GOT3 (cell line): ENCODE data around the gene IBSP.

ENCODE experiments used
- DNase-seq: peaks from one replicate; lab custom pipeline; 2025; ENCODE audit warnings: mixed read lengths; lab: John Stamatoyannopoulos, UW

IBSP gene

DNA sequence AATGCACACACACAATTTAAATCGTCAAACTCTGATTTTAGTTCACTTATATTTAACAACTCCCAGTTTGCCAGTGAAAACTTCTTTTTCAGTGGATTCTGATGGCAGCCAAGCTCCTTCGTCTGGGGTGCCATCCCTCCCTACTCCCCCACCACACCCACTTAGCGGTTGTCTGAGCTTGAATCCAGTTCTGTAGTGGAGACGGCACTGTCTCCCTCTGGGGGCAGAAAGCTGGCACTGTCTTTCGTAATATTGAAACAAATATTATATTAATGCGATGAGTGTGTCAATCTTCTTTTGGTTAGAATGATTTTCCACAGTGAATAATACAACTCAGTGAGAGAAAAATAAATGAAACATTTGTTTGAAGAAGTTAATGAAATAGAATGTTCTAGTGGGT lies 38.9 kb downstream of the IBSP start:
- DNase-seq: no peak

DNA sequence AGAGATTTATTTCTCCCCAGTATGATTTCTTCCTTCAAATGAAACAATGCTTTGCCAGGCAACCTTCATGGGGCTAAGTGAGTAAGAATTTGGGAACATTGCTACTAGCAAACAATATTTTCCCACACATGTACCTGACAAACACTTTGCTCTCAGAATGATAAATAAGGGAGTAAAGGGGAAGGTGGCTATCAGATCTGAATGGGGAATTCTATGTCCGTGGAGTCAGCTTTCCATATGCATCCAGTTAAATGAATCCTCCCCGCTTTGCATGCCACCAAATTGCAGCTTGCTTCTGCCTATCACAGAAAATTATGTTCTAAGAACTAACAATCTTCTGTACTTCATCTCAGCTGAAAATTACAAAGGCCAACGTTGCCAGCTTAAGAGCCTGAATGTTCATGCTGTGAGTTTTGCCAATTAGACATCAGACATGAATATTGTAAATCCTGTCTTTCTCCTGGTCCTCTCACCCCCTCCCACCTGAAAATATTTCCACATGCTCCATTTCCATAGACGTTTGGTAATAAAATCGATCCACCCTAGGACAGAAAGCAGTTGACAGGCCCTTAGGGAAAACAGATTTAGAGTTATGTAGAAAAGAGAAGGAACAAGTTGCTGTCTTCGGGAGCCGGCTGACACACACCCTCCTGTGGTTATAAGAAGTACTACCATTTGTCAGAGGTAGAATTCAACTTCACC lies 39.7 kb downstream of the IBSP start:
- no peak for DNase-seq

DNA sequence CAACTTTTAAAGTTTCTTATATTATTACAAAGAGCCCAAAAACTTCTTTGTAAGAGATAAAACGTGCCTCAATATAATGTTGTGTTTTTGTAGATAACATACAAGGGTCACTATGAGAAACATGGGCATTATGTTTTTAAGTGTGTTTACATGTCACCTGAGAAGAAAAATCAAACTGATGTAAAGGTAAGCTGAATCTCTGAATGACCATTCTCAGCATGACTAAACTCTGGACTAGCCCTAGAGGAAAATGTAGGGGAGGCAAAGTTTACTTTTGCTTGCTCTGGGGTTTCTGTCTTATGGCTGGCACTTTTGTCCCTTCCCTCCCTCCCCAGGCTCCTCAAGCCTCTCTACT lies 40.2 kb downstream of the IBSP start:
- no peak for DNase-seq

DNA sequence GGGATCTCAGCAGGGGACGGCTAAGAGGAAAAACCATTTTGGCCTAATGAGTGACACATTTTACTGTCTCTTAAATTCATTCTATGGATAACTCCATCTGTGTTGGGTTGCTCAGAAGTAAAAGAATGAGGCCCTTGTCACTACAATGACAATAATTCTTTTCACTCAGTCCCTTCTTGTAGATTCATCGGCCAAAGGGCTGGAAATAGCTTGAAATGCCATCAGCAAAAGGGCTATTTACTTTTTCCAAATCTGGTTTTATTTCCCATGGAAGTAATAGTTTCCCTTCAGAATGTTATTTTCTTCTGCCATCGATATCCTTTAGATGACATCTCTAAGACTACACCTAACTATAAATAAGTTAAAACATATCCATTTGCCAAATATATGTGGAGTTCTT lies 40.8 kb downstream of the IBSP start:
- DNase-seq: no peak

DNA sequence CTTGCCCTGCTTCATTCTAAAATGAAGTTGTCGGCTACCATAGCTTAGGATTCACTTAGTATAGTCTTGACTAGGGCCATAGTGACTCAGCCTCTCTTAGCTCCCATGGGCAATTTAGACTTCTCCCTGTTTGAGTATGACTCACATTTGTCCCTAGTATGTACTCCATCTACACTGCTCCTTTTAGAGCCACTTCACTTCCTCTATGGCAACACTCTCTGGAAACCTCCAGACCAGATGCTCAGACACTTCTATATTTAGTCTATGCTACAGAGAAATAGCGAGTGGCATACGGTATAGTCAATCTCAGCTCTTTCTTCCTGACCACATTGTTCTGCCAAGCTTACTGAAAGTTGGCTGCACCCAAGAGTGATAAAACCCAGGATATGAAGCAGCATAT lies 44.6 kb downstream of the IBSP start:
- DNase-seq: no peak

DNA sequence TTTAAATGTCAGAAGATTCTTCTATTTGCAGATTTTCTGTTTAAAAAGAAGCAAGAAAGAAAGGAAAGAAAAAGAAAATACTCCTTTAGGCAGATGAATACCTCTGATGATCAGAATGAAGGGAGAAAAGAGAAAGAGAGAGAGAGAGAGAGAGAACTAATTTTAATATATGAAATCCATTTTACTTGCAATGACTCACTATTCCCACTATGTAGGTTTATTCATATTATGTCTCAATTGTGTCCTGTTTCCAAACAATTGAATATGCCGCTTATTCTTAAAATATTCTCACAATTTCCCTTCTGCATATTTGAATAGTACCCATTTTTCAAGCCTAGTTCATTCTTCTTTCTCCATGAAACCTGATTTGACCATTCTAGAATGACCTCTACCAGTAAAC lies 45.1 kb downstream of the IBSP start:
- no peak for DNase-seq

DNA sequence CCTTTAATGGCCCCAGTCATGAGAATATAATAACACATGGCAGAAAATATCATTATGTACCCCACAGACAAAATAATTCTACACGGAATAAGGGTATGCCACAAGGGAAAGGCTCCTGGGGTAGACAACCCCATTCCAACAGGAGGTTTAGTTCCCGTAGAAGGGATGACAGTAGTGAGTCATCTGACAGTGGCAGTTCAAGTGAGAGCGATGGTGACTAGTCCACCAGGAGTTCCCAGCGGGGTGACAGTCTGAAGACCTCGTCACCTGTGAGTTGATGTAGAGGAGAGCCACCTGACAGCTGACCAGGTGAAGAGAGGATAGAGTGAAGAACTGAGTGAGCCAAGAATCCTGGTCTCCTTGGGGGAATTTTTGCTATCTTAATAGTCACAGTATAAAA lies 46.9 kb downstream of the IBSP start:
- DNase-seq: no peak

DNA sequence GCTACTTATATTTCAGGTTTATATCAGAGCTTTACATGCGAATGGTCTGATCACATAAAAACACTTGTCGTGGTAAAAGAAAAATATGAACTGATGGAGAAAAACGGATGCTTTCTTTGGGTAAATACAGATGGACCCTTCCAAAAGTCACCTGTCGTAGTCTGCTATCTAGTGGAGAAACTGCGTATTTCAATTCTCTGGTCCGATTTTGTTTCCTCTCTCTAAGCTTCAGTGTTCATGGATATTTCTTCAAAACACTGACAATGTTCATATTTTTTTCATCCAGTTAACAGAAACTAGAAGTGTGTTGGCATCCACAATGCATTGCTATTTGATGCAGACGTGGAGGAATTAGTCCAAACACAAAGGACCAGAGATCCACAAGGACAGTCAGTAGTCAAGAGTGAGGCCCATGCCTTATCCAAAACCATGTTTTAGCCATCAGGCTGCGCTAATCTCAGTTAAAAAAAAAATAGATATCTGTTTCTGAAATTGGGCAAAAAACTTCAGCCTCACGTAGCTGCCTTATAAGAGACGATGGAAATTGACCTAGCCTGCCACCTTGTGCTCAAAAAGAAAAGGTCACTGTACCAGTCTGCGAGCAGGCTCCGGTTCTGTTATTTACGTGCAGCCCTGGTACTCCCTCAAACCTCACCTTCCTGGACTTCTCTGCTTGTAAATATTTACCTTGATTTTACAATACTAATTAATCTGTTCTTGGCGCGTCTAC lies 49.4 kb downstream of the IBSP start:
- DNase-seq: no peak

DNA sequence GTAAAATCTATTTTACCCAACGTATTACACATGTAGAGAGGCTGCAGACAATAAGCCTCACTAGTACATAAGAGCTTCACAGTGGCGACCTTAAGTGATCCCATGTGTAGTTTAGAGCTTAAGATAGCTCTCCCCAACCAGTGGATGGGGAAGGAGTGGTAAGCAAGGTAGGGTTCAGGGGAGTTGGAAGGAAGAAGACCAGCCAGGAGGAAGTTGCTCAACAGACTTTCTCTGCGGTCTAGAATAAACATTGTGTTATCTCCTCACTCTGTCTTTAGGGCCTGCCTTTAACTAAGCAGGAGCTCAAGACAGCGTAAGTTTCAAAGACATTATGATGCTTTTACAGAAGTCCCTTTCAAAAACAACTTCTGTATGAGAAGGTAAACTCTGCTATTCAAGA lies 50.3 kb downstream of the IBSP start:
- DNase-seq: no peak

DNA sequence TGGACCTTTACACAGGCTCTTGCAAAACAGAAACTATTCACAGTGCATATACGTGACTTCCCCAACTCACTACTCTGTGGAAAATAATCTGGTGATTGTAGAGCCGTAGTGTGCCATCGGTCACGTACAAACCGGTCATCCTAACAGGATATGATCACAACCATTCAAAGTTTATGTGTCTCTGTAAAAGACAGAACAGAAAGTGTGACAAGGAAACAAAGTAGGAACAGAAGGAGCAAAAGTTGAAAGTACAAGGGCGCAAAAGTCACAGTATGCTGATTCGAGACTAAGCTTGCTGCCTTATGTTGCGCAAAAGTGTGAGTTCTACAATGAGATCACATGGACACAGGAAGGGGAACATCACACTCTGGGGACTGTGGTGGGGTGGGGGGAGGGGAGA lies 52.0 kb downstream of the IBSP start:
- DNase-seq: no peak

DNA sequence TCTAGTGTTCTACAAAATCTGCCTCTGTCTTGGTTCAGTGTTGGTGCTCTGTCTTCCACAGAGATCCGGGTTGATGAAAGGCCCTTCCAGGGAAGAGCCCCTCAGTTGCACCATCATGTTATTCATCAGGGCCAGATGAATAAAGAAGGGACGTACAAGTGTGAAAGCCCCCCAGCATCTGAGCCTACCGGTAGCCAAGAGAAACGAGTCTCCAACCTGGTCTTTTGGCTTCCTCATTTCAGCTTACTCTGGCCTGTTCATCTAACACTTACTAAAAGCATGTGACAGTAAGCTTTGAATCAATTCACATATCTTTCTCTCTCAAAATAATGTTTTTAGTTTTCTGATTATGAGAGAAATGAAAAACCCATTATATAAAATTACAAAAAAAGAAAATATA lies 52.6 kb downstream of the IBSP start:
- DNase-seq: no peak

DNA sequence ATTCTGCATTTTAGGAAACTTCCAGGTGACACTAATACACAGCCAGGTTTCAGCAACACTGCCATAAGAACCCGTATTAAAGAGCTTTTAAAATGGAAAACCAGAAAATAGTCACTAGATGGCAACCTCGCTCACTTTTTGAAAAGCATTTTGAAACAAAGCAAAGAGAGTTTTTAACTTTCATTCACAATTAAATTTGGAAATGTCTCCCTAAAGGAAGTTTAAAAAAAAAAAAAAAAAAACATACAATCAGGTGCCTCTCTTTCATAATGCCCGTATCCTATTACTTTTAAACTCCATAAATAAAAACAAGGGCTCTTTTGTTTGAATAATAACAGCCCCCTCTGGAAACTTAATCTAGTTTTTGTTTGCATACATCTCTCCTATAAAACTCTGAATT lies 53.8 kb downstream of the IBSP start:
- DNase-seq: no peak

DNA sequence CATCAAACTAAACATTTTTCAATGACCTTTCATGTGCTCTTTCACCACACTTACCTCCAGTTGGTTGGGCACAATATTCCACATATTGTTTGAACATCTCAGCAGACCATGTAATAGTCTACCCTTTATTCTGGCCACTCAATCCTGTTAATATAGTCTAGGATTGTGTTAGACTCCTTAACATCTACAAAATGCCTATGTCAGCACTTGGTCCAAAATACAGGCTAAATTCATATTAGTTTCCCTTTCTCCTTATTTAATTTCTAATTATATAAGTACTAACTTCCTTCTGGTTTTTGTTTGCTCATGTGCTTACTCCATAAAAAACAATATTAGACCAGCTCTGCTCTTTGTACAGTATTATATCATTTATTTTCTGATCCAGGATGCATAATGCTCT lies 54.5 kb downstream of the IBSP start:
- no peak for DNase-seq

DNA sequence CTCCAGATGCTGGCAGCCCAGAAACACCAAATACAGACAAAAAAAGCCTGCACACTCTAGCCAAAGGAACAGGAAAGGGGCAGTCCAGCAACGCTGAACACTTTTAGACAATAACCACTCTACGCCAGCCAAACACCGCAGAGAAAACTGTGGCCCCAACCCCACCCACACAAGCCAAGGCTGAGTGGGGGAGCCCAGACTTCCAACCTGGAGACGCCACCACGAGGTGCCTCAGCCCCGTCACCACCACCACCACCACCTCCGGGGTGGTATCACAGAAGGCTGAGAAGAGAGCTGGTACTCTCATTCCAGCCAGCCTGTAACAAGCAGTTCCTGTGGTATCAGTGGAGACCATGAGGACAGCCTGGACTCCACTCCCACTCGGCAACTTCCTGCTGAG lies 56.2 kb downstream of the IBSP start:
- DNase-seq: no peak

DNA sequence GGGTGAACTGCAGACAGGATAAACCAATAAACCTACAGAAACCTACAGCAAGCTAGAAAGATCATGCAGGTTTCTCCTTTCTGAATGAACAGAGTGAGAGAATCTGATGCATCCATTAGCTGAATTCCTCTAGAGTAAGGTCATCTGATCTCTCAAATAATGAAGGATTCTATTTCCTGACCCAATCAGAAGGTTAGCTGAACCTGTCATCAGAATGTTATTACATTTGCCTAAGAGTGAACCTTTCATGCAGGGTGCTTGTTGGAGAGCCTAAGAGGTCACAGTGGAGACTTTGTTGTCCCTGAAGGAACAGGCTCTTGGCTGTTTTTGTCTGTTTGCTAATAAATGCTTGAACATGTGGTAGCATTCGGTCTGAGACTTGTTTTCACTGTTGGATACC lies 57.5 kb downstream of the IBSP start:
- no peak for DNase-seq

DNA sequence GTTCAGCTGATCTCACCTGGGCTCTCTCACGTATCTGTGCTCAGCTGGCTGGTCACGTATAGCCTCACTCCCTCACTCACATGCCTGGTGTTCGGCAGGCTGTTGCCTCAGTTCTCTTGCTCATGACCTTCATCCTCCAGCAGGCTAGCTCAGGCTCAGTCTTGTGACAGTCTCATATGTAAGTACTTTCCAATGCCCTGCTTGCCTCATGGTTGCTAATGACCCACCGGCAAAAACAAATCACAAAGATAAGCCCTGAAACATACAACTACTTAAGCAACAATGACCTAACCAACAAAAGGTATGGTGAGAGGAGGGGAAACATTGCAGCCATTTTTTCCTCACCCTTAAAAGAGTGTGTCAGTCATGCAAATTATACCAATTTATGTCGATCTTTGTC lies 58.4 kb downstream of the IBSP start:
- DNase-seq: no peak
